ENCODE results near the gene CTNNBL1.

DNA sequence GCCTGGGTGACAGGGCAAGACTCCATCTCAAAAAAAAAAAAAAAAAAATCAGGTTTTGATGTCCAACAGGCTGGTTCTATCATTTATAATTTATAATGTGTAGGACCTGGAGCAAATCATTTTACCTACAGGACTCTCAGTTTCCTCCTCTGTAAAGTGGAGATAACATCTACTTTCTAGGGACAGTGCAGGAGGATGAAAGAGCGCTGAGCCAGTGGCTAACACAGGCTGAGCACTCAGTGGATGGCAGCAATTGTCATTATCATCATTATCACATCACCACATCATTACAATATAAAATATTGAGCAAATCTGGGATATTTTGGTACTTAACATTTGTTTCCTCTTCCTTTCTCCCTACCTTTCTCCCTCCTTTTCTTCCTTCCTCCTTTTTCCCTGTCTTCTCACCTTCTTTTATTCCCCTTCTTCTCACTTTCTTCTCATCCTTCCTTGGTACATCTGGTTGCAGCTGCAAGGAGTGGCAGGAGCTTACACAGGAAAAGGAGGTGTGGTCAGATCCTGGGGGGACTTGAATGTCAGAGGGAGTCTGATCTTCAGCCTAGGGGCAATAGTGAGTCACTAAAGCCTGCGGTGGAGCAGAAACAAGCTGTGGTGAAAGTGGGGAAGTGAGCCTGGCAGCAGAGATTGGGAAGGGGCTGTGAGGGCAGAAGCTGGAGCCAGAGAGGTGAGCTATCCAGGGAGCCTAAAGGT, 24.6 kb upstream of the CTNNBL1 start:
- TF ChIP-seq EZH2 (IDR thresholded peaks at IDR 0.05; ENCODE audit: borderline replicate concordance), result no peak
- TF ChIP-seq CTCF (IDR thresholded peaks at IDR 0.05; ENCODE audit: poor library complexity), result no peak
- no peak for TF ChIP-seq EZH2phosphoT487 (IDR thresholded peaks at IDR 0.05; ENCODE audit: low read depth, severe bottlenecking, unreplicated experiment)

Data from hepatocyte (in vitro differentiated cells).